PC-3 (cell line): ENCODE results near the gene FAM89B.

Source experiments
- EZH2 ChIP-seq: fragments of 300-600 bp; sonication (generic); IDR thresholded peaks from one replicate; pipeline ENCODE4 v1.6.1; 2017; ENCODE audit warnings: antibody characterized with exemption, mild to moderate bottlenecking, low read length; ENCODE audit not compliant: unreplicated experiment
- TF ChIP-seq, protein P1 (sequence below): fragments of 300-600 bp; sonication (generic); conservative IDR thresholded peaks from 2 replicates; pipeline ENCODE4 v1.5.1; 2017; ENCODE audit warnings: antibody characterized with exemption, low read depth, mild to moderate bottlenecking, low read length

DNA sequence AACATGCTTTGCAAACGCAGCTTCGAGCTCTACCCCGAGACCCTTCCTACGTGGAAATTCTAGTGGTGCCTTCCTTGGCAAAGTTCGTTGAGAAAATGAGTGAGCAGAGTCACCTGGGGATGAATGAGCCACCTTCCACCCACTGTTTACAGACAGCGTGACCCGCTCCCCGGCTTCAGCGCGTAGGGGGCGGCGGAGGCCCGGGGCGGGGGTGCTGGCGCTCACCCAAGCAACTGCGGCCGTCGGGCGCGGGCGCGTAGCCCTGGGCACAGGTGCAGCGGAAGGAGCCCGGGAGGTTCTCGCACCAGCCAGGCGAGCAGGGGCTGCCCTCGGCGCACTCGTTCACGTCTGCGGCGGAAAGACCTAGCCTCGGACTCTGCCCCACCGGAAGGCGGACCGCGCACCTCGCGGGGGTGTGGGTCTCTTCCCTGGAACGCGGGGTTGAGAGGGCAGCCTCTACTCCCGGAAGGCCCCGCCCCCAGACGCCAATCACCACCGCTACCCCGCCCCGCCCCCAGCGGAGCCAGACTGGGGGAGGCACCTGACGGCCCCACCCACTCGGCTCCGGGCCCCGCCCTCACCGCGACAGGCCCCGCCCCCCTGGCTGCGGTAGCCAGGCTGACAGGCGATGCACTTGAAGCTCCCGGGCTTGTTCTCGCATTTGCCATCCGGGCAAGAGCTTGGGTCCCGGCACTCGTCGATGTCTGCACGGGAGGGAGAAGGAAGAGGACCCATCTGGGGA, 25.9 kb upstream of the FAM89B start:
- TF ChIP-seq, protein P1, sequence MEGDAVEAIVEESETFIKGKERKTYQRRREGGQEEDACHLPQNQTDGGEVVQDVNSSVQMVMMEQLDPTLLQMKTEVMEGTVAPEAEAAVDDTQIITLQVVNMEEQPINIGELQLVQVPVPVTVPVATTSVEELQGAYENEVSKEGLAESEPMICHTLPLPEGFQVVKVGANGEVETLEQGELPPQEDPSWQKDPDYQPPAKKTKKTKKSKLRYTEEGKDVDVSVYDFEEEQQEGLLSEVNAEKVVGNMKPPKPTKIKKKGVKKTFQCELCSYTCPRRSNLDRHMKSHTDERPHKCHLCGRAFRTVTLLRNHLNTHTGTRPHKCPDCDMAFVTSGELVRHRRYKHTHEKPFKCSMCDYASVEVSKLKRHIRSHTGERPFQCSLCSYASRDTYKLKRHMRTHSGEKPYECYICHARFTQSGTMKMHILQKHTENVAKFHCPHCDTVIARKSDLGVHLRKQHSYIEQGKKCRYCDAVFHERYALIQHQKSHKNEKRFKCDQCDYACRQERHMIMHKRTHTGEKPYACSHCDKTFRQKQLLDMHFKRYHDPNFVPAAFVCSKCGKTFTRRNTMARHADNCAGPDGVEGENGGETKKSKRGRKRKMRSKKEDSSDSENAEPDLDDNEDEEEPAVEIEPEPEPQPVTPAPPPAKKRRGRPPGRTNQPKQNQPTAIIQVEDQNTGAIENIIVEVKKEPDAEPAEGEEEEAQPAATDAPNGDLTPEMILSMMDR: no peak
- TF ChIP-seq EZH2: no peak
